ENCODE measurements around the gene MBTPS1.

DNA sequence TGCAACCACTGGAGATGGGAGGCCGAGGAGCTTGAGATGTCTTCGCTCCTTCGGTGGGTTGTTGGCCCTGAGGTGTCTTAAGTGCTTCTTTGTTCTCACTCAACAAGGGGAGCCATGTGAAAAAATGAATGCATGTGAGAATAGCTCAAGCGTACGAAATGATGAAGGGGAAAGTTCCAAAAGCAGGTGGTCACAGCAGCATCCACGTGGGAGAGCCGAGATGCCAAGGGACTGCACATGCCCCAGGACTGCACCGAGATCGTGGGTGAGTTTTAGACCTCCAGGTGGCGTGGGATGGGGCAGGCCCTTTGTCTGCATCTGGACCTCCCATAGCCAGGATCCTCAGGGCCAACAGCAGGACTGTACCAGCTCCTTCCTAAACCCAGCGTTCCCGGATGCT is 82.2 kb downstream of the MBTPS1 start:
- TF ChIP-seq, protein P1, sequence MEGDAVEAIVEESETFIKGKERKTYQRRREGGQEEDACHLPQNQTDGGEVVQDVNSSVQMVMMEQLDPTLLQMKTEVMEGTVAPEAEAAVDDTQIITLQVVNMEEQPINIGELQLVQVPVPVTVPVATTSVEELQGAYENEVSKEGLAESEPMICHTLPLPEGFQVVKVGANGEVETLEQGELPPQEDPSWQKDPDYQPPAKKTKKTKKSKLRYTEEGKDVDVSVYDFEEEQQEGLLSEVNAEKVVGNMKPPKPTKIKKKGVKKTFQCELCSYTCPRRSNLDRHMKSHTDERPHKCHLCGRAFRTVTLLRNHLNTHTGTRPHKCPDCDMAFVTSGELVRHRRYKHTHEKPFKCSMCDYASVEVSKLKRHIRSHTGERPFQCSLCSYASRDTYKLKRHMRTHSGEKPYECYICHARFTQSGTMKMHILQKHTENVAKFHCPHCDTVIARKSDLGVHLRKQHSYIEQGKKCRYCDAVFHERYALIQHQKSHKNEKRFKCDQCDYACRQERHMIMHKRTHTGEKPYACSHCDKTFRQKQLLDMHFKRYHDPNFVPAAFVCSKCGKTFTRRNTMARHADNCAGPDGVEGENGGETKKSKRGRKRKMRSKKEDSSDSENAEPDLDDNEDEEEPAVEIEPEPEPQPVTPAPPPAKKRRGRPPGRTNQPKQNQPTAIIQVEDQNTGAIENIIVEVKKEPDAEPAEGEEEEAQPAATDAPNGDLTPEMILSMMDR (conservative IDR thresholded peaks at IDR 0.05; ENCODE audit: low read depth, low read length) = no peak
- TF ChIP-seq EZH2 (IDR thresholded peaks at IDR 0.05; ENCODE audit: low read length, unreplicated experiment) = no peak
